MG63 (cell line): ENCODE measurements around the gene DUS4L. TPM values are rescaled to one million over a fixed set of nuclear protein-coding genes. Genes with fewer than 3 reads are reported as not detected.

Experiments
- total RNA-seq: library from RNA; depleted of rRNA; stranded (reverse); fragments of >200 nt; shearing (Covaris generic); gene quantifications from 2 replicates; pipeline ENCODE4 v1.2.3, GENCODE V29; 2014; ENCODE audit warnings: low replicate concordance; rRNA removed

The DUS4L gene
- total RNA-seq, 1 experiment from 2014 or later, result 1.8 TPM

Other genes with a start within 250 kb of the DUS4L start
- not detected in 2 replicates for gene GPR22, start 93.9 kb upstream of the DUS4L start, total RNA-seq
- 37.5 and 98.0 TPM in 2 replicates for gene COG5, start 51 bp upstream of the DUS4L start, total RNA-seq
- gene BCAP29, start 16.3 kb downstream of the DUS4L start, total RNA-seq, result 24.9 and 67.1 TPM in 2 replicates
- gene SLC26A4, start 96.9 kb downstream of the DUS4L start, total RNA-seq, result 0.47 and 0.49 TPM in 2 replicates
- 13.2 and 24.7 TPM in 2 replicates for gene CBLL1, start 180.2 kb downstream of the DUS4L start, total RNA-seq
- gene SLC26A3, start 239.3 kb downstream of the DUS4L start, total RNA-seq, result not detected in 2 replicates